ENCODE measurements around the gene PRODH2. TPM values are rescaled to one million over a fixed set of nuclear protein-coding genes. Genes with fewer than 3 reads are reported as not detected.

Gene PRODH2
- total RNA-seq, 2 donors from 2014 or later = not detected

- Histone ChIP-seq H3K4me1 (replicated peaks) (no peaks in the 10 kb centered on the region), H3K27ac (no peak overlapping the region), H3K27me3 (replicated peaks; ENCODE audit: insufficient read depth) (no peaks in the 10 kb centered on the region), H3K9me3 (no peaks in the 10 kb centered on the region), H3K36me3 (no peaks in the 10 kb centered on the region), H3K4me3 (no peak overlapping the region)
- no peak for TF ChIP-seq POLR2AphosphoS5 (IDR thresholded peaks at IDR 0.05)
- TF ChIP-seq POLR2A (IDR thresholded peaks at IDR 0.05) = no peak
- TF ChIP-seq CTCF (IDR thresholded peaks at IDR 0.05) = no peak
- DNase-seq (ENCODE audit: low spot score) = no peak
- 75% methylated on average over 18 of the region's 18 CpGs for WGBS
- intact Hi-C loops (cut with DNase I) = no loop called here
Observed at GRCh38 chr19:35830986-35831385, 18.3 kb upstream of the PRODH2 start.

GRCh38 chr19:35828692-35829301 lies 16.2 kb upstream of the PRODH2 start:
- H3K27me3 ChIP-seq (replicated peaks; ENCODE audit: insufficient read depth) = no peaks in the 10 kb centered on the region
- intact Hi-C loops (cut with DNase I) = no loop called here
- WGBS = 8% methylated on average over 12 of the region's 12 CpGs

GRCh38 chr19:35824150-35824549 lies 11.5 kb upstream of the PRODH2 start:
- WGBS = 94% methylated on average over 5 of the region's 5 CpGs
- Histone ChIP-seq H3K4me1 (replicated peaks) (no peaks in the 10 kb centered on the region), H3K4me3 (no peak overlapping the region), H3K27ac (no peak overlapping the region), H3K27me3 (replicated peaks; ENCODE audit: insufficient read depth) (no peaks in the 10 kb centered on the region), H3K36me3 (no peaks in the 10 kb centered on the region), H3K9me3 (no peaks in the 10 kb centered on the region)
- TF ChIP-seq CTCF (IDR thresholded peaks at IDR 0.05) = no peak
- no peak for TF ChIP-seq POLR2AphosphoS5 (IDR thresholded peaks at IDR 0.05)
- TF ChIP-seq POLR2A (IDR thresholded peaks at IDR 0.05) = no peak
- no peak for DNase-seq (ENCODE audit: low spot score)
- intact Hi-C loops (cut with DNase I) = no loop called here

More at GRCh38 chr19:35828692-35829301, 16.2 kb upstream of the PRODH2 start:
- TF ChIP-seq POLR2AphosphoS5 (IDR thresholded peaks at IDR 0.05) = no peak
- no peak for TF ChIP-seq POLR2A (IDR thresholded peaks at IDR 0.05)
- Histone ChIP-seq H3K4me3 (no peak overlapping the region), H3K4me1 (replicated peaks) (no peaks in the 10 kb centered on the region), H3K27ac (no peak overlapping the region), H3K36me3 (no peaks in the 10 kb centered on the region), H3K9me3 (no peaks in the 10 kb centered on the region)
- DNase-seq (ENCODE audit: low spot score) = peak; percentile 37

GRCh38 chr19:35822579-35822978 lies 9.9 kb upstream of the PRODH2 start:
- intact Hi-C loops (cut with DNase I) = no loop called here
- H3K36me3 ChIP-seq = no peaks in the 10 kb centered on the region
- H3K9me3 ChIP-seq = no peaks in the 10 kb centered on the region
- no peak for DNase-seq (ENCODE audit: low spot score)
- no peaks in the 10 kb centered on the region for H3K4me1 ChIP-seq (replicated peaks)
- 69% methylated on average over 3 of the region's 3 CpGs for WGBS
- TF ChIP-seq POLR2A (IDR thresholded peaks at IDR 0.05) = no peak
- TF ChIP-seq CTCF (IDR thresholded peaks at IDR 0.05) = no peak
- no peak for TF ChIP-seq POLR2AphosphoS5 (IDR thresholded peaks at IDR 0.05)
- H3K27ac ChIP-seq = no peak overlapping the region
- no peak overlapping the region for H3K4me3 ChIP-seq
- no peaks in the 10 kb centered on the region for H3K27me3 ChIP-seq (replicated peaks; ENCODE audit: insufficient read depth)

GRCh38 chr19:35818445-35818844 lies 5.8 kb upstream of the PRODH2 start:
- WGBS = 78% methylated on average over 3 of the region's 3 CpGs
- TF ChIP-seq POLR2A (IDR thresholded peaks at IDR 0.05) (no peak), CTCF (IDR thresholded peaks at IDR 0.05) (no peak), POLR2AphosphoS5 (IDR thresholded peaks at IDR 0.05) (no peak)
- H3K27me3 ChIP-seq (replicated peaks; ENCODE audit: insufficient read depth) = no peaks in the 10 kb centered on the region
- no peaks in the 10 kb centered on the region for H3K4me1 ChIP-seq (replicated peaks)
- no peak overlapping the region for H3K4me3 ChIP-seq
- intact Hi-C loops (cut with DNase I) = no loop called here
- DNase-seq (ENCODE audit: low spot score) = no peak
- no peaks in the 10 kb centered on the region for H3K9me3 ChIP-seq
- no peak overlapping the region for H3K27ac ChIP-seq
- no peaks in the 10 kb centered on the region for H3K36me3 ChIP-seq

All from prostate gland (tissue), 2 donors.